Heart right ventricle (tissue), 16 donors: Measurements from ENCODE around the gene A4GALT. TPM values are rescaled to one million over a fixed set of nuclear protein-coding genes. Genes with fewer than 3 reads are reported as not detected.
"Not testable (repeated sequence)": the region's sequence is repeated elsewhere in the genome, so short reads cannot be mapped to it uniquely, and the experiment has no call there.

ENCODE experiments used
- ATAC-seq, 8 donors: fragments of 200-7000 bp; cut with Tn5 transposase; one replicate each; pipeline ENCODE4 v1.9.1; 2020; ENCODE audit warnings: mild to moderate bottlenecking in 8 of 8, moderate library complexity in 8 of 8, moderate number of reproducible peaks in 1 of 8
- DNase-seq, 2 donors: peaks; one replicate each; pipeline ENCODE4 v3.0.0-alpha.2; 2020
- H3K27ac ChIP-seq, 10 donors: fragments of 200-600 bp; sonication (generic) in 2 of 10; one replicate each; pipeline versions ENCODE4 v1.5.0 to v1.8.0; 2020 to 2022; ENCODE audit warnings: mild to moderate bottlenecking in 3 of 10
- H3K27me3 ChIP-seq, 7 donors: fragments of 200-600 bp; one replicate each; pipeline ENCODE4 v1.8.0; 2021 to 2022; ENCODE audit warnings: mild to moderate bottlenecking in 2 of 7
- H3K36me3 ChIP-seq, 9 donors: fragments of 200-600 bp; sonication (generic) in 1 of 9; one replicate each; pipeline versions ENCODE4 v1.5.0 to v1.8.0; 2020 to 2022; ENCODE audit warnings: mild to moderate bottlenecking in 2 of 9
- H3K4me1 ChIP-seq, 9 donors: fragments of 200-600 bp; sonication (generic) in 1 of 9; one replicate each; pipeline versions ENCODE4 v1.5.0 to v1.8.0; 2020 to 2022; ENCODE audit warnings: mild to moderate bottlenecking in 4 of 9
- H3K4me3 ChIP-seq, 10 donors: fragments of 200-600 bp; sonication (generic) in 2 of 10; one replicate each; pipeline versions ENCODE4 v1.5.0 to v1.8.0; 2020 to 2022; ENCODE audit warnings: mild to moderate bottlenecking in 7 of 10, moderate library complexity in 2 of 10
- H3K9me3 ChIP-seq, 11 donors: fragments of 200-600 bp in 10 of 11; sonication (generic) in 2 of 11; one replicate each; pipeline versions ENCODE4 v1.5.0 to v1.8.0; 2013 to 2022; ENCODE audit warnings: mild to moderate bottlenecking in 2 of 11, control low read depth in 1 of 11, moderate library complexity in 1 of 11
- WGBS, 2 donors: extraction: QIAGEN DNeasy Blood & Tissue Kit; methylation state at CpG; one replicate each; pipeline ENCODE4 v1.1.7; 2013; ENCODE audit warnings: inconsistent platforms in 1 of 2; 5-methylcytosine and 5-hydroxymethylcytosine counted together
- intact Hi-C, 10 donors: fragments of 100-400 bp; cut with DNase I; formaldehyde crosslinking; loops; one replicate each; pipeline versions ENCODE4 v1.11.1 to v1.14.2; 2022
- polyA plus RNA-seq, 2 donors: library from polyadenylated mRNA; stranded (reverse); fragments of 200-250 nt; gene quantifications; one replicate each; pipeline ENCODE4 v1.2.3, GENCODE V29; 2013
- total RNA-seq, 10 donors: library from RNA; stranded (reverse); fragmentation: NEBNext Ultra II Directional in 3 of 10; extraction: Animal tissue kit (Norgen Biotek cat#: 25700) in 3 of 10; gene quantifications; one replicate each; pipeline versions ENCODE4 v1.2.1 to v1.2.4, GENCODE V29; 2021 to 2023
- TF ChIP-seq, protein P1 (sequence below), 9 donors: fragments of 200-600 bp; sonication (generic) in 2 of 9; IDR thresholded peaks; one replicate each; pipeline versions ENCODE4 v1.5.0 to v1.8.0; 2021 to 2022; ENCODE audit warnings: antibody characterized with exemption in 9 of 9, mild to moderate bottlenecking in 5 of 9, moderate library complexity in 1 of 9
- donor health status: Arrhythmogenic right ventricular cardiomyopathy.
- donor health status: ischemic (EF 13 %, LVEDD 7.1; RV severe dilation, severe dysfunction).
- donor health status: healthy with polysubstance abuse.
- donor health status: DM: no; HTN: yes; CAD: no.
- donor health status: DM: no; HTN: no; CAD: no.
- donor health status: ischemic (EF 25% LVEDD 6.9; RV normal size, moderate dysfunction).
- donor health status: ischemic (EF 25% LVEDD 5.7; RV mildly dilated, moderate dysfunction).
- donor health status: healthy.
- donor health status: DM: yes; HTN: yes; CAD: no.
- donor health status: Ischemic cardiomyopathy.
- donor health status: ischemic (EF 35%, LVEDD 5.7; RV mildly dilated, moderate dysfunction).
- donor health status: nonischemic (EF 11% LVEDD 7.7; RV severe dilation, severe dysfunction).
- donor health status: DM: yes; HTN: yes; CAD: no.
- donor health status: PGD.
- donor health status: ischemic (EF 29% LVEDD 5.4; RV normal size, mild dysfunction).
- donor health status: nonischemic (EF 23%, LVEDD 6.1; RV moderate dilation, normal function).

Gene A4GALT
- total and polyA plus RNA-seq, 12 donors = 61.4 to 167 (median 87.1) TPM

DNA sequence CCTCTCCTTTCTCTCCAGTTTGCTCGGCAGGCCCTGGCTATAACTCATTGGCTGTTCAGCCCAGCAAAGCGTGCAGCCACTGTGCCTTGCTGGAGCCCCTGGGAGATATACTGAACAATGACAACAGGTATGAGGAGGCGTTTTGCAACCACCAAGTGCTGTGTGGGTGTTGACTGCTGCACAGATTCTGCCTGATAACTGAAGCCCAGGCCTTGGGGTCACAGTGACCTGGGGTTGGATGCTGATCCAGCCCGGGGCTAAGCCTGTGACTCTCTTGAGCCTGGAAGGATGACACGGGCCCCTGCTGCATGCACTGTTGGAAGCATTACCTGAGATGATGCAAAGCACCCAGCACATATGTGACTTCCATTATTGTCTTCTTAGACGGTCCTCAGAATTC lies 13.7 kb upstream of the A4GALT start:
- DNase-seq = no peak
- Histone ChIP-seq H3K27me3 (no peaks in the 10 kb centered on the region), H3K4me3 (no peak overlapping the region), H3K4me1 (peaks cover 0 to 5% (median 0%) of the 10 kb centered on the region in 9 donors), H3K36me3 (no peaks in the 10 kb centered on the region), H3K27ac (no peak overlapping the region), H3K9me3 (no peaks in the 10 kb centered on the region)
- TF ChIP-seq, protein P1, sequence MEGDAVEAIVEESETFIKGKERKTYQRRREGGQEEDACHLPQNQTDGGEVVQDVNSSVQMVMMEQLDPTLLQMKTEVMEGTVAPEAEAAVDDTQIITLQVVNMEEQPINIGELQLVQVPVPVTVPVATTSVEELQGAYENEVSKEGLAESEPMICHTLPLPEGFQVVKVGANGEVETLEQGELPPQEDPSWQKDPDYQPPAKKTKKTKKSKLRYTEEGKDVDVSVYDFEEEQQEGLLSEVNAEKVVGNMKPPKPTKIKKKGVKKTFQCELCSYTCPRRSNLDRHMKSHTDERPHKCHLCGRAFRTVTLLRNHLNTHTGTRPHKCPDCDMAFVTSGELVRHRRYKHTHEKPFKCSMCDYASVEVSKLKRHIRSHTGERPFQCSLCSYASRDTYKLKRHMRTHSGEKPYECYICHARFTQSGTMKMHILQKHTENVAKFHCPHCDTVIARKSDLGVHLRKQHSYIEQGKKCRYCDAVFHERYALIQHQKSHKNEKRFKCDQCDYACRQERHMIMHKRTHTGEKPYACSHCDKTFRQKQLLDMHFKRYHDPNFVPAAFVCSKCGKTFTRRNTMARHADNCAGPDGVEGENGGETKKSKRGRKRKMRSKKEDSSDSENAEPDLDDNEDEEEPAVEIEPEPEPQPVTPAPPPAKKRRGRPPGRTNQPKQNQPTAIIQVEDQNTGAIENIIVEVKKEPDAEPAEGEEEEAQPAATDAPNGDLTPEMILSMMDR (IDR thresholded peaks at IDR 0.05) = no peak
- intact Hi-C loops = no loop called here
- 79 to 81% methylated on average over 6 of the region's 6 CpGs for WGBS, 2 donors
- ATAC-seq = no peak

DNA sequence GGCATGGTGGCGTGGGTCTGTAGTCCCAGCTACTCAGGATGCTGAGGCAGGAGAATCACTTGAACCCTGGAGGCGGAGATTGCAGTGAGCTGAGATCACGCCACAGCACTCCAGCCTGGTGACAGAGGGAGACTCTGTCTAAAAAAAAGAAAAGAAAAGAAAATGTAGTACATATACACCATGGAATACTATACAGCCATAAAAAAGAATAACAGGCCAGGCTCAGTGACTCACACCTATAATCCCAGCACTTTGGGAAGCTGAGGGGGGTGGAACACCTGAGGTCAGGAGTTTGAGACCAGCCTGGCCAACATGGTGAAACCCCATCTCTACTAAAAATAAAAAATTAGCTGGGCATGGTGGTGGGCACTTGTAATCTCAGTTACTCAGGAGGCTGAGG lies 12.7 kb upstream of the A4GALT start:
- H3K36me3 ChIP-seq, H3K9me3 ChIP-seq, DNase-seq, H3K4me1 ChIP-seq, ATAC-seq, H3K27ac ChIP-seq, H3K4me3 ChIP-seq, intact Hi-C loops, H3K27me3 ChIP-seq: not testable (repeated sequence)
- WGBS, 2 donors = 95 to 97% methylated on average over 3 of the region's 3 CpGs

DNA sequence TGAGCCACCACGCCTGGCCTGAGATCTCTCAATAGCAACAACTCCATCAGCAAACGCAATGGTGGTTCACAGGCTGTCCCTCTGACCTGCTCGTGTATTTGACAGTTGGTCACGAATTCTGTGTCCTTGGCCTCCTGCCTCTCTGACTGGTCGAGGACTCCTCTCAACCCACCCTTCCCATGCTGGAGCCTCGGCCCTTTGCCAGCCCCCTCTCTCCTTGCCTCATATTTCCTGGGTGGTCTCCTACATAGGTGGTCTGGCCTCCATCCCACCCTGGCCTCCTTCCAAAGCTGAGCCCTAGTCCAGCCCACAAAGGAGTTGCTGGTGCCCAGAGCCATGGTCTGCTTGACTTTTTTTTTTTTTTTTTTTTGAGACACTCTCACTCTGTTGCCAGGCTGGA lies 11.4 kb upstream of the A4GALT start:
- Histone ChIP-seq H3K36me3 (no peaks in the 10 kb centered on the region), H3K4me1 (peaks cover 0 to 5% (median 0%) of the 10 kb centered on the region in 9 donors), H3K27ac (no peak overlapping the region), H3K27me3 (no peaks in the 10 kb centered on the region), H3K9me3 (no peaks in the 10 kb centered on the region), H3K4me3 (no peak overlapping the region)
- intact Hi-C loops = no loop called here
- TF ChIP-seq, protein P1 (IDR thresholded peaks at IDR 0.05) = no peak
- ATAC-seq (no peak), DNase-seq (no peak)
- 85 to 86% methylated on average over 6 of the region's 6 CpGs for WGBS, 2 donors

DNA sequence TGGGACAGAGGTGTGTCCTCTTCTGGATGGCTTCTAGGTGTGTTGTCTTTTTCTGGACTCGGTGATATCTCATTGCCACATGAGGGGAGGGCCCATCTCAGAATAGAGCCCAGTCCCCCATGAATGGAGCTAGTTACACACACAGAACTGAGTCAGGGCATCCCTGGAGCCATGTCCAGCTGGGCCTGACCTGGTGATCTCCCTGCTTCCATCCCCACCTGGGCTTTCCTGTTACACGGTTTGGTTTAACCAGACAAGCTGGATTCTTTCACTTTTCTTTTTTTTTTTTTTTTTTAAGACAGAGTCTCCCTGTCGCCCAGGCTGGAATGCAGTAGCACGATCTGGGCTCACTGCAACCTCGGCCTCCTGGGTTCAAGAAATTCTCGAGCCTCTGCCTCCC lies 6.1 kb upstream of the A4GALT start:
- ATAC-seq (no peak), DNase-seq (no peak)
- Histone ChIP-seq H3K4me1 (peaks cover 0 to 5% (median 0%) of the 10 kb centered on the region in 9 donors), H3K9me3 (no peaks in the 10 kb centered on the region), H3K27ac (no peak overlapping the region), H3K4me3 (no peak overlapping the region), H3K36me3 (no peaks in the 10 kb centered on the region), H3K27me3 (peaks cover 0 to 15% (median 0%) of the 10 kb centered on the region in 7 donors)
- WGBS, 2 donors = 93 to 98% methylated on average over 6 of the region's 6 CpGs
- TF ChIP-seq, protein P1 (IDR thresholded peaks at IDR 0.05) = no peak
- intact Hi-C loops = loop anchor here in 1 of 10 donors (10.0 kb wide), 1 partner anchor 62 kb away; no protein-coding TSS in a partner anchor

DNA sequence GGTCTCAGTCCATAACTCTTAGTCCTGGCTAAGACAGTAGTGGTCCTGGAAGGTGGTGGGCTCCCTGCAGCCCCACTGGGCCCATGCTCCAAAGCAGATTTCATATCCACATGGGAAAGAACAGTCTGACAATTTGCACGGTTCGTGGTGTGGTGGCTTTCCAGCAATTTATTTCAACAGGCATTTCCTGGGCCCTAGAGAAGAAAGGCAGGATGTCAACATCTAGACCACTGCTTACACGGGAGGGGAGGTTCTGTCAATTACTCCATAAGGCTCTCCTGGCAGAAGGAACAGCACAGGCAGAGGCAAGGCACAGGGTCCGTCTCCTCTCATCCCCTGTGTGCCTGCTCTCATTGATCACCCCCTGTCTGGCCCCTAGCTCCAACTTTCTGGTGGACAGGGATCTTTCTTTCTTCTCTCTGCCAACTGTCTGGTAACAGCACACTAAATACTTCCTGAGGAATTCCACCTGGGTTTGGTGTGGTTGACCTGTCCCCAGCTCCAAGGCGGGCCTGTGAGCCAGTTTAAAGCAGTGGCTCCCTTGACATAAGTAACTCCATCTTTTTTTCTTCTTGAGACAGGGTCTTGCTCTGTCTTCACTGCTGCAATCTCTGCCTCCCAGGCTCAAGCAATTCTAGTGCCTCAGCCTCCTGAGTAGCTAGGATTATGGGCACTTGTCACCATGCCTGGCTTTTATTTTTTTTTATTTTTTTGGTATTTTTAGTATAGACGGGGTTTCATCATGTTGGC lies 5.1 kb upstream of the A4GALT start:
- no peak overlapping the region for H3K4me3 ChIP-seq
- peaks cover 0 to 12% (median 5%) of the 10 kb centered on the region in 9 donors for H3K4me1 ChIP-seq
- ATAC-seq (no peak), DNase-seq (no peak)
- no peaks in the 10 kb centered on the region for H3K36me3 ChIP-seq
- TF ChIP-seq, protein P1 (IDR thresholded peaks at IDR 0.05) = no peak
- 76 to 77% methylated on average over 6 of the region's 6 CpGs for WGBS, 2 donors
- H3K27ac ChIP-seq = no peak overlapping the region
- intact Hi-C loops = loop anchor here in 1 of 10 donors (10.0 kb wide), 1 partner anchor 61 kb away; no protein-coding TSS in a partner anchor
- peaks cover 0 to 25% (median 0%) of the 10 kb centered on the region in 7 donors for H3K27me3 ChIP-seq
- no peaks in the 10 kb centered on the region for H3K9me3 ChIP-seq
